HEK293 (cell line): ENCODE measurements around the gene ZNF316.

Source experiments
- CTCF ChIA-PET: fragments of 350-600 bp; formaldehyde crosslinking; extraction: SDS; loops from one replicate; lab custom pipeline; 2021; ENCODE audit warnings: antibody characterized with exemption; lab: Yijun Ruan, JAX
- POLR2A ChIA-PET: fragments of 300-600 bp; formaldehyde crosslinking; extraction: SDS; loops from one replicate; lab custom pipeline; 2020; ENCODE audit warnings: antibody characterized with exemption, inconsistent platforms; lab: Yijun Ruan, JAX
- H3K27ac ChIP-seq: fragments of 200-500 bp; sonication (Bioruptor generic); 2 replicates; pipeline ENCODE4 v1.5.1; 2014; ENCODE audit warnings: low read depth, low read length, control low read depth, inconsistent platforms; ENCODE audit errors: extremely low read depth
- H3K36me3 ChIP-seq, 2 experiments: fragments of 200-500 bp in 1 of 2; sonication (Bioruptor generic) in 1 of 2; 1 replicate in 1 of 2; 2 replicates in 1 of 2; pipeline ENCODE4 v1.5.1; 2014 to 2017; ENCODE audit warnings: inconsistent platforms in 2 of 2, low read length in 2 of 2; ENCODE audit not compliant: control insufficient read depth in 2 of 2, insufficient read depth in 1 of 2
- H3K4me1 ChIP-seq: fragments of 200-500 bp; sonication (Bioruptor generic); 2 replicates; pipeline ENCODE4 v1.5.1; 2014; ENCODE audit warnings: mild to moderate bottlenecking, low read length, inconsistent platforms; ENCODE audit not compliant: control insufficient read depth, insufficient read depth
- H3K4me3 ChIP-seq: 2 replicates; pipeline ENCODE4 v1.5.1; 2011; ENCODE audit warnings: low read depth, mild to moderate bottlenecking, control low read depth, low read length, moderate library complexity
- H3K9me3 ChIP-seq: fragments of 200-500 bp; sonication (Bioruptor generic); 2 replicates; pipeline ENCODE4 v1.5.1; 2014; ENCODE audit warnings: low read depth, low read length, inconsistent platforms; ENCODE audit not compliant: control insufficient read depth, insufficient read depth
- MEIS1 ChIP-seq: sonication (generic); formaldehyde crosslinking; IDR thresholded peaks from 2 replicates; pipeline ENCODE4 v1.8.1; 2022; ENCODE audit warnings: missing genetic modification reagents, mild to moderate bottlenecking, borderline replicate concordance
- RBAK ChIP-seq: fragments of 450-650 bp; formaldehyde crosslinking; IDR thresholded peaks from 2 replicates; pipeline ENCODE4 v1.5.1; 2016; ENCODE audit warnings: missing biosample characterization, missing genetic modification characterization
- SCRT1 ChIP-seq: fragments of 450-650 bp; formaldehyde crosslinking; IDR thresholded peaks from 2 replicates; pipeline ENCODE4 v1.5.1; 2016; ENCODE audit warnings: missing biosample characterization, missing genetic modification characterization, borderline replicate concordance
- SCRT2 ChIP-seq: fragments of 450-650 bp; formaldehyde crosslinking; IDR thresholded peaks from 2 replicates; pipeline ENCODE4 v1.5.1; 2016; ENCODE audit warnings: missing biosample characterization, missing genetic modification characterization
- SP2 ChIP-seq: fragments of 450-650 bp; formaldehyde crosslinking; IDR thresholded peaks from 2 replicates; pipeline ENCODE4 v1.5.1; 2016; ENCODE audit warnings: missing biosample characterization, missing genetic modification characterization
- ZBTB17 ChIP-seq: fragments of 450-650 bp; formaldehyde crosslinking; IDR thresholded peaks from 2 replicates; pipeline ENCODE4 v1.5.1; 2016; ENCODE audit warnings: missing biosample characterization, missing genetic modification characterization
- ZBTB21 ChIP-seq: fragments of 450-650 bp; formaldehyde crosslinking; IDR thresholded peaks from 2 replicates; pipeline ENCODE4 v1.5.1; 2017; ENCODE audit warnings: missing biosample characterization, missing genetic modification characterization
- ZBTB7A ChIP-seq: fragments of 450-650 bp; formaldehyde crosslinking; IDR thresholded peaks from 2 replicates; pipeline ENCODE4 v1.5.1; 2016; ENCODE audit warnings: low read depth, missing biosample characterization, missing genetic modification characterization
- ZNF169 ChIP-seq: fragments of 450-650 bp; formaldehyde crosslinking; IDR thresholded peaks from 2 replicates; pipeline ENCODE4 v1.5.1; 2016; ENCODE audit warnings: missing biosample characterization, missing genetic modification characterization
- ZNF175 ChIP-seq: fragments of 450-650 bp; formaldehyde crosslinking; IDR thresholded peaks from 2 replicates; pipeline ENCODE4 v1.5.1; 2016; ENCODE audit warnings: missing biosample characterization, missing genetic modification characterization
- ZNF214 ChIP-seq: fragments of 450-650 bp; formaldehyde crosslinking; IDR thresholded peaks from 2 replicates; pipeline ENCODE4 v1.5.1; 2017; ENCODE audit warnings: missing biosample characterization, mild to moderate bottlenecking, missing genetic modification characterization, borderline replicate concordance
- ZNF274 ChIP-seq, 2 experiments: fragments of 200-500 bp in 1 of 2; fragments of 450-650 bp in 1 of 2; sonication (Bioruptor generic) in 1 of 2; formaldehyde crosslinking in 1 of 2; IDR thresholded peaks; 2 replicates each; pipeline versions ENCODE4 v1.5.1 to v1.6.1; 2014 to 2016; ENCODE audit warnings: borderline replicate concordance in 1 of 2, inconsistent platforms in 1 of 2, low read length in 1 of 2, missing biosample characterization in 1 of 2, missing genetic modification characterization in 1 of 2
- ZNF324 ChIP-seq: fragments of 450-650 bp; formaldehyde crosslinking; IDR thresholded peaks from 2 replicates; pipeline ENCODE4 v1.5.1; 2016; ENCODE audit warnings: missing biosample characterization, missing genetic modification characterization
- ZNF341 ChIP-seq: fragments of 450-650 bp; formaldehyde crosslinking; IDR thresholded peaks from 2 replicates; pipeline ENCODE4; 2016; ENCODE audit warnings: low read depth, missing biosample characterization, missing genetic modification characterization
- ZNF416 ChIP-seq: fragments of 450-650 bp; formaldehyde crosslinking; IDR thresholded peaks from 2 replicates; pipeline ENCODE4 v1.5.1; 2016; ENCODE audit warnings: missing biosample characterization, missing genetic modification characterization
- ZNF555 ChIP-seq: fragments of 450-650 bp; formaldehyde crosslinking; conservative IDR thresholded peaks from 2 replicates; pipeline ENCODE4 v1.5.1; 2017; ENCODE audit warnings: missing biosample characterization, mild to moderate bottlenecking, missing genetic modification characterization, inconsistent platforms
- ZNF596 ChIP-seq: fragments of 450-650 bp; IDR thresholded peaks from 2 replicates; pipeline ENCODE4 v1.5.0; 2018; ENCODE audit warnings: missing biosample characterization, mild to moderate bottlenecking, missing genetic modification characterization, moderate library complexity
- ZNF664 ChIP-seq: fragments of 450-650 bp; formaldehyde crosslinking; IDR thresholded peaks from 2 replicates; pipeline ENCODE4 v1.5.1; 2016; ENCODE audit warnings: missing biosample characterization, missing genetic modification characterization
- ZNF768 ChIP-seq: fragments of 450-650 bp; formaldehyde crosslinking; IDR thresholded peaks from 2 replicates; pipeline ENCODE4 v1.5.1; 2018; ENCODE audit warnings: missing biosample characterization, mild to moderate bottlenecking, missing genetic modification characterization
- TF ChIP-seq, protein P1 (sequence below): fragments of 450-650 bp; formaldehyde crosslinking; IDR thresholded peaks from 2 replicates; pipeline ENCODE4 v1.5.1; 2016; ENCODE audit warnings: missing biosample characterization, missing genetic modification characterization
- TF ChIP-seq, protein P2 (sequence below): fragments of 450-650 bp; formaldehyde crosslinking; IDR thresholded peaks from 2 replicates; pipeline ENCODE4 v1.5.1; 2017; ENCODE audit warnings: missing biosample characterization, missing genetic modification characterization
- TF ChIP-seq, protein P3 (sequence below): fragments of 450-650 bp; formaldehyde crosslinking; IDR thresholded peaks from 2 replicates; pipeline ENCODE4 v1.5.1; 2016; ENCODE audit warnings: missing biosample characterization, missing genetic modification characterization
- TF ChIP-seq, protein P4 (sequence below): fragments of 450-650 bp; formaldehyde crosslinking; IDR thresholded peaks from 2 replicates; pipeline ENCODE4 v1.5.1; 2017; ENCODE audit warnings: missing biosample characterization, missing genetic modification characterization

ZNF316 gene

DNA sequence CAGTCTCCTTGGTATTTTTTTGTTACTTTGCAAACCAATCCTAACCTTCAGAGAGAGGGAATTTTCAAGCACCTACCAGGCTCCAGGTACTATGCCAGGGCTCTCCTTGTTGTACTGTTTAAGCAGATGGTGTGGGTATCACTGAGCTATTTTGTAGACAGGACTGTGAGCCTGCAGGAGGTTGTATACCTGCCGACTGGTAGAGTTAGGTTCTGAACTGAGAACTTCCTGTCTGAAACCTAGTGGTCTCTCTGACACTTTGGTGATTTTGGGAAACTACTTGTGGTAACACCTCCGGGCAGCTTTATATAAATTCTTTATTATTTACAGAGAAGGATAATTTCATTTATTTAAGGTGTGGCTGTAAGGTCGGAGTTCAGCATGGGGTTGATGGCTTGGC, 17.2 kb upstream of the ZNF316 start:
- TF ChIP-seq, protein P1, sequence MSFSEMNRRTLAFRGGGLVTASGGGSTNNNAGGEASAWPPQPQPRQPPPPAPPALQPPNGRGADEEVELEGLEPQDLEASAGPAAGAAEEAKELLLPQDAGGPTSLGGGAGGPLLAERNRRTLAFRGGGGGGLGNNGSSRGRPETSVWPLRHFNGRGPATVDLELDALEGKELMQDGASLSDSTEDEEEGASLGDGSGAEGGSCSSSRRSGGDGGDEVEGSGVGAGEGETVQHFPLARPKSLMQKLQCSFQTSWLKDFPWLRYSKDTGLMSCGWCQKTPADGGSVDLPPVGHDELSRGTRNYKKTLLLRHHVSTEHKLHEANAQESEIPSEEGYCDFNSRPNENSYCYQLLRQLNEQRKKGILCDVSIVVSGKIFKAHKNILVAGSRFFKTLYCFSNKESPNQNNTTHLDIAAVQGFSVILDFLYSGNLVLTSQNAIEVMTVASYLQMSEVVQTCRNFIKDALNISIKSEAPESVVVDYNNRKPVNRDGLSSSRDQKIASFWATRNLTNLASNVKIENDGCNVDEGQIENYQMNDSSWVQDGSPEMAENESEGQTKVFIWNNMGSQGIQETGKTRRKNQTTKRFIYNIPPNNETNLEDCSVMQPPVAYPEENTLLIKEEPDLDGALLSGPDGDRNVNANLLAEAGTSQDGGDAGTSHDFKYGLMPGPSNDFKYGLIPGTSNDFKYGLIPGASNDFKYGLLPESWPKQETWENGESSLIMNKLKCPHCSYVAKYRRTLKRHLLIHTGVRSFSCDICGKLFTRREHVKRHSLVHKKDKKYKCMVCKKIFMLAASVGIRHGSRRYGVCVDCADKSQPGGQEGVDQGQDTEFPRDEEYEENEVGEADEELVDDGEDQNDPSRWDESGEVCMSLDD (tag by site-specific recombination) = no peak
- no peak for TF ChIP-seq ZNF274 (IDR thresholded peaks at IDR 0.05; ENCODE audit: low read length)
- no peak for TF ChIP-seq ZNF274 (tag by site-specific recombination; IDR thresholded peaks at IDR 0.05; ENCODE audit: borderline replicate concordance)
- TF ChIP-seq ZNF596 (tag by site-specific recombination) = no peak
- no peak for TF ChIP-seq SP2
- TF ChIP-seq ZNF324 = no peak
- TF ChIP-seq, protein P2, sequence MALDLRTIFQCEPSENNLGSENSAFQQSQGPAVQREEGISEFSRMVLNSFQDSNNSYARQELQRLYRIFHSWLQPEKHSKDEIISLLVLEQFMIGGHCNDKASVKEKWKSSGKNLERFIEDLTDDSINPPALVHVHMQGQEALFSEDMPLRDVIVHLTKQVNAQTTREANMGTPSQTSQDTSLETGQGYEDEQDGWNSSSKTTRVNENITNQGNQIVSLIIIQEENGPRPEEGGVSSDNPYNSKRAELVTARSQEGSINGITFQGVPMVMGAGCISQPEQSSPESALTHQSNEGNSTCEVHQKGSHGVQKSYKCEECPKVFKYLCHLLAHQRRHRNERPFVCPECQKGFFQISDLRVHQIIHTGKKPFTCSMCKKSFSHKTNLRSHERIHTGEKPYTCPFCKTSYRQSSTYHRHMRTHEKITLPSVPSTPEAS (tag by site-specific recombination) = no peak
- TF ChIP-seq ZNF175 (tag by site-specific recombination) = no peak
- Histone ChIP-seq H3K27ac (no peak overlapping the region), H3K9me3 (no peaks in the 10 kb centered on the region), H3K4me1 (no peaks in the 10 kb centered on the region), H3K36me3 (peaks cover 10 to 40% of the 10 kb centered on the region in 2 experiments; a peak in 2 of 3 replicates), H3K4me3 (no peak overlapping the region)
- ChIA-PET CTCF (interaction anchor here (1.2 kb wide), 1 partner anchor 318 kb away, joined by 3 read pairs; no protein-coding TSS in a partner anchor), POLR2A (no interaction called here)

DNA sequence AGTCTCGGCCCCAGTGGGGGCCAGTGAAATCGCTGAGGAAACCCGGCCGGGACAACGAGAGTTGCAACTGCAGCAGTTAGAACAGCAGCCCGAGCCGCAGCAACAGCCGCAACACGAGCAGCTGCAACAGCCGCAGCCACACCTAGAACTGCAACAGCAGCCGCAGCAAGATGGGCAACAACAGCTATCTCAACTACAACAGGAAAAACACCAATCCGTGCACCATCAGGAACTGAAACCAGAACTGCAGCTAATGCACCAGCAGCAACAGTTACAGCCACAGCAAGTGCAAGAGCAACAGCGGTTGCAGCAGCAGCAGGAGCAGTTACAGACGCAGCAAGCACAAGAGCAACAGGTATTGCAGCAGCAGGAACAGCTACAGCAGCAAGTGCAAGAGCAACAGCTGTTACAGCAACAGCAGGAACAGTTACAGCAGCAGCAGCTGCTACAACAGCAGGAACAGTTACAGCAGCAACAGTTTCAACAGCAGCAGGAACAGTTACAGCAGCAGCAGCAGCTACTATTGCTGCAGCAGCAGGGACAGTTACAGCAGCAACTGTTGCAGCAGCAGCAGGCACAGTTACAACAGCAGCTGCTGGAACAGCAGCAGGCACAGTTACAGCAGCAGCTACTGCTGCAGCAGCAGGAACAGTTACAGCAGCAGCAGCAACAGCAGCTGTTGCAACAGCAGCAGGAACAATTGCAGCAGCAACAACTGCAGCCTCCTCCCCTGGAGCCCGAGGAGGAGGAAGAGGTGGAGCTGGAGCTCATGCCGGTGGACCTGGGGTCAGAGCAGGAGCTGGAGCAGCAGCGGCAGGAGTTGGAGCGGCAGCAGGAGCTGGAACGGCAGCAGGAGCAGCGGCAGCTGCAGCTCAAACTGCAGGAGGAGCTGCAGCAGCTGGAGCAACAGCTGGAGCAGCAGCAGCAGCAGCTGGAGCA, 15.7 kb upstream of the ZNF316 start:
- Histone ChIP-seq H3K4me1 (no peaks in the 10 kb centered on the region), H3K9me3 (no peaks in the 10 kb centered on the region), H3K4me3 (no peak overlapping the region), H3K27ac (no peak overlapping the region), H3K36me3 (peaks cover 10 to 40% of the 10 kb centered on the region in 2 experiments; a peak in 2 of 3 replicates)
- POLR2A ChIA-PET = no interaction called here
- peak; percentile 27; the same call in 1 of the 2 replicates for TF ChIP-seq ZNF341
- peak; percentile 98 for TF ChIP-seq SCRT2
- TF ChIP-seq SCRT1 (tag by site-specific recombination) = peak; percentile 95
- no peak for TF ChIP-seq ZBTB7A (tag by site-specific recombination)
- peak; percentile 99 for TF ChIP-seq ZNF169 (tag by site-specific recombination)
- CTCF ChIA-PET = interaction anchor here (0.7 to 0.9 kb wide), 2 partner anchors 9 to 18 kb away, joined by 3 read pairs; no protein-coding TSS in a partner anchor

DNA sequence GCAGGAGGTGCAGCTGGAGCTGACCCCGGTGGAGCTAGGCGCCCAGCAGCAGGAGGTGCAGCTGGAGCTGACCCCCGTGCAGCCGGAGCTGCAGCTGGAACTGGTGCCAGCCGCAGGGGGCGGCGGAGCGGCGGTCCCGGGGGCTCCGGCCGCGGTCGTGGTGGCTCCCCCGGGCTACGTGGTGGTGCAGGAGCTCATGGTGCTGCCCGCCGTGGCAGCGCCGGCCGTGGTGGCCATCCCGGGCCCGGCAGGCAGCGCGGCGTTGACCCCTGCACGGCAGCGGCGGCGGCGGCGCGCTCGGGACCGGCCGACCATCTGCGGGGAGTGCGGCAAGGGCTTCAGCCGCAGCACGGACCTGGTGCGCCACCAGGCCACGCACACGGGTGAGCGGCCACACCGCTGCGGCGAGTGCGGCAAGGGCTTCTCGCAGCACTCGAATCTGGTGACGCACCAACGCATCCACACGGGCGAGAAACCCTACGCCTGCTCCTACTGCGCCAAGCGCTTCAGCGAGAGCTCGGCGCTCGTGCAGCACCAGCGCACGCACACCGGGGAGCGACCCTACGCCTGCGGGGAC, 14.9 kb upstream of the ZNF316 start:
- peaks cover 10 to 39% of the 10 kb centered on the region in 2 experiments; a peak in 2 of 3 replicates for H3K36me3 ChIP-seq
- H3K9me3 ChIP-seq = no peaks in the 10 kb centered on the region
- H3K4me1 ChIP-seq = no peaks in the 10 kb centered on the region
- ChIA-PET CTCF (interaction anchor here (0.9 kb wide), 1 partner anchor 10 kb away, joined by 3 read pairs; no protein-coding TSS in a partner anchor), POLR2A (no interaction called here)
- no peak overlapping the region for H3K4me3 ChIP-seq
- no peak overlapping the region for H3K27ac ChIP-seq
- TF ChIP-seq ZNF416 (tag by site-specific recombination) (no peak), ZNF214 (tag by site-specific recombination) (no peak), ZNF555 (tag by site-specific recombination) (no peak), ZNF768 (tag by site-specific recombination) (no peak), ZBTB17 (tag by site-specific recombination) (no peak), MEIS1 (CRISPR knock-in tag) (no peak), RBAK (no peak), SCRT2 (no peak), ZNF664 (tag by site-specific recombination) (no peak), ZBTB21 (tag by site-specific recombination) (no peak)
- TF ChIP-seq, protein P3, sequence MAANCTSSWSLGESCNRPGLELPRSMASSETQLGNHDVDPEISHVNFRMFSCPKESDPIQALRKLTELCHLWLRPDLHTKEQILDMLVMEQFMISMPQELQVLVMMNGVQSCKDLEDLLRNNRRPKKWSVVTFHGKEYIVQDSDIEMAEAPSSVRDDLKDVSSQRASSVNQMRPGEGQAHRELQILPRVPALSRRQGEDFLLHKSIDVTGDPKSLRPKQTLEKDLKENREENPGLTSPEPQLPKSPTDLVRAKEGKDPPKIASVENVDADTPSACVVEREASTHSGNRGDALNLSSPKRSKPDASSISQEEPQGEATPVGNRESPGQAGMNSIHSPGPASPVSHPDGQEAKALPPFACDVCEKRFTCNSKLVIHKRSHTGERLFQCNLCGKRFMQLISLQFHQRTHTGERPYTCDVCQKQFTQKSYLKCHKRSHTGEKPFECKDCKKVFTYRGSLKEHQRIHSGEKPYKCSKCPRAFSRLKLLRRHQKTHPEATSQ (tag by site-specific recombination) = no peak
- TF ChIP-seq, protein P4, sequence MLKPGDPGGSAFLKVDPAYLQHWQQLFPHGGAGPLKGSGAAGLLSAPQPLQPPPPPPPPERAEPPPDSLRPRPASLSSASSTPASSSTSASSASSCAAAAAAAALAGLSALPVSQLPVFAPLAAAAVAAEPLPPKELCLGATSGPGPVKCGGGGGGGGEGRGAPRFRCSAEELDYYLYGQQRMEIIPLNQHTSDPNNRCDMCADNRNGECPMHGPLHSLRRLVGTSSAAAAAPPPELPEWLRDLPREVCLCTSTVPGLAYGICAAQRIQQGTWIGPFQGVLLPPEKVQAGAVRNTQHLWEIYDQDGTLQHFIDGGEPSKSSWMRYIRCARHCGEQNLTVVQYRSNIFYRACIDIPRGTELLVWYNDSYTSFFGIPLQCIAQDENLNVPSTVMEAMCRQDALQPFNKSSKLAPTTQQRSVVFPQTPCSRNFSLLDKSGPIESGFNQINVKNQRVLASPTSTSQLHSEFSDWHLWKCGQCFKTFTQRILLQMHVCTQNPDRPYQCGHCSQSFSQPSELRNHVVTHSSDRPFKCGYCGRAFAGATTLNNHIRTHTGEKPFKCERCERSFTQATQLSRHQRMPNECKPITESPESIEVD (tag by site-specific recombination) = no peak
